22Rv1 (cell line): Measurements from ENCODE around the gene SETDB2.

ENCODE experiments used
- ZFX ChIP-seq: fragments of 450-650 bp; IDR thresholded peaks from 2 replicates; pipeline ENCODE4 v1.6.1; 2017; ENCODE audit warnings: antibody characterized with exemption, borderline replicate concordance
- TF ChIP-seq, protein P1 (sequence below): fragments of 450-650 bp; IDR thresholded peaks from 2 replicates; pipeline ENCODE4 v1.5.1; 2017; ENCODE audit warnings: mild to moderate bottlenecking

GRCh38 chr13:49417161-49417560, 26.9 kb upstream of the SETDB2 start:
- TF ChIP-seq, protein P1, sequence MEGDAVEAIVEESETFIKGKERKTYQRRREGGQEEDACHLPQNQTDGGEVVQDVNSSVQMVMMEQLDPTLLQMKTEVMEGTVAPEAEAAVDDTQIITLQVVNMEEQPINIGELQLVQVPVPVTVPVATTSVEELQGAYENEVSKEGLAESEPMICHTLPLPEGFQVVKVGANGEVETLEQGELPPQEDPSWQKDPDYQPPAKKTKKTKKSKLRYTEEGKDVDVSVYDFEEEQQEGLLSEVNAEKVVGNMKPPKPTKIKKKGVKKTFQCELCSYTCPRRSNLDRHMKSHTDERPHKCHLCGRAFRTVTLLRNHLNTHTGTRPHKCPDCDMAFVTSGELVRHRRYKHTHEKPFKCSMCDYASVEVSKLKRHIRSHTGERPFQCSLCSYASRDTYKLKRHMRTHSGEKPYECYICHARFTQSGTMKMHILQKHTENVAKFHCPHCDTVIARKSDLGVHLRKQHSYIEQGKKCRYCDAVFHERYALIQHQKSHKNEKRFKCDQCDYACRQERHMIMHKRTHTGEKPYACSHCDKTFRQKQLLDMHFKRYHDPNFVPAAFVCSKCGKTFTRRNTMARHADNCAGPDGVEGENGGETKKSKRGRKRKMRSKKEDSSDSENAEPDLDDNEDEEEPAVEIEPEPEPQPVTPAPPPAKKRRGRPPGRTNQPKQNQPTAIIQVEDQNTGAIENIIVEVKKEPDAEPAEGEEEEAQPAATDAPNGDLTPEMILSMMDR: no peak
- no peak for TF ChIP-seq ZFX
